ENCODE results near the gene FDXR.

The FDXR gene

DNA sequence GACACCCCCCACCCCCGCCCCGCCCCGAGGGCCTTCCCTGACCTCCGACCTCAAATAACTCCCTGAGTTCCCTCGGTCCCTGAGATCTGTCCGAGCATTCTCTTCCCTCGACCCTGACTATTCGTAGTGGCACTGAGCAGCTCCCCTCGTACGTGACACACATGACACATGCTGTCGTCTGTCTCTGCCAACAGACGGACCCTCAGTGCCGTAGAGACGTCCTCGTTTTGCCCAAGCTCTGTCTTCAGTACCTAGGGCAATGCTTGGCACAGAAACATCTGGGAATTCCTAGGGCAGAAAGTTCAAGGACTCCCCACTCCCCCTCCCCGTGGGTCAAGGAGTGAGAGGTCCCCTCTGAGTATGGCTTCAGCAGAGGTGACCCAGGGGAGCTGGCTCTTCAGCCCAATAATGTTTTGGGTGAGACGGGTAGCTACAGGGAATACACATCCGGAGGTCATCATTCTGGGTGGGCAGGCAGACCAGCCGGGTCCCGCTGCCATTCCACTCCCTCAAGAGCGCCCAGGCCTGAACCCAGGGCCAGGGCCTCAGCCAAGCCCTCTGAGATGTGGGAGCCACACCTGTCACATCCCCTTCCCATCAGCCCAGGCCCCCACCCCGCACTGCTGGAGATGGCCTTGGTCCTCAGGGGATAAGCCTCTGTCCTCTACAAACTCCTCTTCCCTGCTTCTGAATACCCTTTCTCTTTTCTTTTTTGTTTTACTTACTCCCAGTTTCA is 21.3 kb upstream of the FDXR start:
- no peak for TF ChIP-seq CTCF (conservative IDR thresholded peaks at IDR 0.05; ENCODE audit: low read length)
- no peak overlapping the region for H3K4me3 ChIP-seq (ENCODE audit: low read length)
- DNase-seq (ENCODE audit: low read depth), result no peak

- H3K4me3 ChIP-seq (ENCODE audit: low read length), result no peak within 1 kb of the TSS
- no peak for TF ChIP-seq CTCF (conservative IDR thresholded peaks at IDR 0.05; ENCODE audit: low read length)
- no peak for DNase-seq (ENCODE audit: low read depth)
Measured at GRCh38 chr17:74892974-74893911, 20.4 kb upstream of the FDXR start, which contains the start of gene FADS6. Gene FADS6 (minus strand): TSS chr17:74893633. CDS start chr17:74893595, 38 bp downstream.

GRCh38 chr17:74892013-74892841 is 19.4 kb upstream of the FDXR start:
- no peak for DNase-seq (ENCODE audit: low read depth)
- no peak for TF ChIP-seq CTCF (conservative IDR thresholded peaks at IDR 0.05; ENCODE audit: low read length)
- H3K4me3 ChIP-seq (ENCODE audit: low read length), result no peak overlapping the region

DNA sequence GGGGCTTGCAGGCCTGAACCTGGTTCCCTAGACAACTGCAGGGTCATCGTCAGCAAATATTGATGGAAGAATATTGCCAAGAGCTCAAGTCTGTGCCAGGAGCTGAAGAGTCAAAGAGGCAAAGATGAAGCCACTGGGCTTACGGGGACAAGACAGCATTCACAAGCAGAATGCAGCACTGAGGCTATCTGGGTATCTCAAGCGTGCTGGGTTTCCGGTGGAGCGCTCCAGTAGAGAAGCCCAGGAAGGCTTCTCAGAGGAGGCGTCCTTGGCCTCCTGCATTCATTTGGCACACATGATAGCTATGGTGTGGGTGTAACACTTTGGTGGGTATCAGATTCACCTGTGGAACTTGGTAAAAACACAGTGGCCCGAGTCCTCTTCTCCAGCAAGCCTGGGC is 17.8 kb upstream of the FDXR start:
- H3K4me3 ChIP-seq (ENCODE audit: low read length), result no peak overlapping the region
- DNase-seq (ENCODE audit: low read depth), result no peak
- TF ChIP-seq CTCF (conservative IDR thresholded peaks at IDR 0.05; ENCODE audit: low read length), result no peak

GRCh38 chr17:74888469-74888868 is 15.7 kb upstream of the FDXR start:
- no peak for DNase-seq (ENCODE audit: low read depth)
- no peak overlapping the region for H3K4me3 ChIP-seq (ENCODE audit: low read length)
- TF ChIP-seq CTCF (conservative IDR thresholded peaks at IDR 0.05; ENCODE audit: low read length), result no peak

DNA sequence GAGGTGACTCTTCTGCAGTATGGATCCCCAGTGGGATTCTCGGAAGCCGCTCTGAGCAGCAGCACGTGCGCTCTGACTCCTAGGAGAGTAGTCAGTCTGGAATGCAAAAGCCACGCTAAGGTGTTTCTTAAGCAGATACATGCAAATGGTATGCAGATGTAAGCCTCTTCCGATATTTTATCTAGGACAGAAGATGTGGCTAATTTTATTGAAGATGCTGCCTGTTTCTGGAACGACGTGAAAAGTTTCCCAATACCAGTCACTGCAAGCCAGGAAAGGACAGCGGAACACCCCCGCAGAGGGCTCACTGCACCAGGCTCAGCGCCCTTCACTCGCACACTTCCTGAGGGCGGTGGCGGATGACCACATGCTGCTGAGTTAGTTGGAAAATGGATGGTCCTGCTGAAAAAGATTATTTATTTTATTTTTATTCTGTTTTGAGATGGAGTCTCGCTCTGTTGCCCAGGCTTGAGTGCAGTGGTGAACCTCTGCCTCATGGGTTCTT is 10.5 kb upstream of the FDXR start:
- no peak for TF ChIP-seq CTCF (conservative IDR thresholded peaks at IDR 0.05; ENCODE audit: low read length)
- H3K4me3 ChIP-seq (ENCODE audit: low read length), result no peak overlapping the region
- no peak for DNase-seq (ENCODE audit: low read depth)

Data from AG10803 (cell line).